Measurements from ENCODE around the gene GNB3. TPM values are rescaled to one million over a fixed set of nuclear protein-coding genes. Genes with fewer than 3 reads are reported as not detected.

GNB3 gene
- total and polyA plus RNA-seq, 4 donors, result 2.5 to 27.0 (median 8.5) TPM

DNA sequence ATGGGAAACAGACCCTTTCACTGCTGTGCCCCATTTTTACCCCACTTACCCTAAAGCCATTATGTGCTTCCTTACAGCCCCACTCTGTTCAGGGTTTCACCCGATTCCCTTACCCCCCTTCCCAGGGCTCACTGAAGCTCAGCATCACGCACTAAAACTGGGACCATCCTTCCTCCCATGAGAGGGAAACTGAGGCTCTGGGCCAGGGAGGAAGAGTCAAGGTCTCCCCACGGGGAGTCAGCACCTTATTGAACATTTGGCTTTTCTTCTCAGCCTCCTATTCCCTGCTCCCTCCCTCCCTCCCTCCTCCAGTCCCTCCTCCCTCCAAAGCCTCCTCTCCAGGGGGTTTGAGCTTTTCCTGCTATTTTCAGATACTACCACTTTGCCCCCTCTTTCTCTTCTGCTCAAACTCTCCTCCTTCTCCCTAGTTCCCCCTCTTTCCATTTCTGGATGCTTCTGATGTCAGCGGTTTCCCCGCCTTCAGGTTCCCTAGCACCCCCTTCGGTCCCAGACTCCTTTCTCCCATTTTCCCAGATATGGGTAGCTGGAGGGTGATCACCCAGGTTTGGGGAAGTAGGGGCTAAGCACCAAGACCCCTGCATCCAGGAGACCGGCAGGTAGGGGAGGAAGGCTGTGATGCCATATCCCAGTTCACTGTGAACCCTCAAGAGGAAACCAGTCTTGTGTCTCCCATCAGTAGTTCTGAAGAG lies 18.1 kb upstream of the GNB3 start:
- peaks cover 95% of the 10 kb centered on the region for H3K4me1 ChIP-seq (ENCODE audit: control insufficient read depth, insufficient read depth, low read length)
- H3K4me3 ChIP-seq (ENCODE audit: low read depth, low read length), result peak overlapping the region; percentile 72
- H3K36me3 ChIP-seq (ENCODE audit: control insufficient read depth, insufficient read depth, low read length), result peaks cover 37% of the 10 kb centered on the region
- no peak for DNase-seq (ENCODE audit: low read depth in 4 of 6, low spot score in 6 of 6)
- WGBS (ENCODE audit: insufficient coverage), result 26% methylated on average over 3 of the region's 7 CpGs
- no peaks in the 10 kb centered on the region for H3K9me3 ChIP-seq (ENCODE audit: control insufficient read depth, insufficient read depth, low read length)
- H3K27me3 ChIP-seq (ENCODE audit: control insufficient read depth, insufficient read depth, low read length), result no peaks in the 10 kb centered on the region
- H3K27ac ChIP-seq (ENCODE audit: low read depth, low read length), result peak overlapping the region; percentile 89

GRCh38 chr12:6823182-6824084 lies 17.3 kb upstream of the GNB3 start:
- Histone ChIP-seq H3K27me3 (ENCODE audit: control insufficient read depth, insufficient read depth, low read length) (no peaks in the 10 kb centered on the region), H3K36me3 (ENCODE audit: control insufficient read depth, insufficient read depth, low read length) (peaks cover 37% of the 10 kb centered on the region), H3K4me3 (ENCODE audit: low read depth, low read length) (peak overlapping the region; percentile 1), H3K27ac (ENCODE audit: low read depth, low read length) (peak overlapping the region; percentile 4), H3K9me3 (ENCODE audit: control insufficient read depth, insufficient read depth, low read length) (no peaks in the 10 kb centered on the region), H3K4me1 (ENCODE audit: control insufficient read depth, insufficient read depth, low read length) (peaks cover 94% of the 10 kb centered on the region)
- peak in 1 of 6 donors; percentile 7 for DNase-seq (ENCODE audit: low read depth in 4 of 6, low spot score in 6 of 6)
- 57% methylated on average over 7 of the region's 12 CpGs for WGBS (ENCODE audit: insufficient coverage)

DNA sequence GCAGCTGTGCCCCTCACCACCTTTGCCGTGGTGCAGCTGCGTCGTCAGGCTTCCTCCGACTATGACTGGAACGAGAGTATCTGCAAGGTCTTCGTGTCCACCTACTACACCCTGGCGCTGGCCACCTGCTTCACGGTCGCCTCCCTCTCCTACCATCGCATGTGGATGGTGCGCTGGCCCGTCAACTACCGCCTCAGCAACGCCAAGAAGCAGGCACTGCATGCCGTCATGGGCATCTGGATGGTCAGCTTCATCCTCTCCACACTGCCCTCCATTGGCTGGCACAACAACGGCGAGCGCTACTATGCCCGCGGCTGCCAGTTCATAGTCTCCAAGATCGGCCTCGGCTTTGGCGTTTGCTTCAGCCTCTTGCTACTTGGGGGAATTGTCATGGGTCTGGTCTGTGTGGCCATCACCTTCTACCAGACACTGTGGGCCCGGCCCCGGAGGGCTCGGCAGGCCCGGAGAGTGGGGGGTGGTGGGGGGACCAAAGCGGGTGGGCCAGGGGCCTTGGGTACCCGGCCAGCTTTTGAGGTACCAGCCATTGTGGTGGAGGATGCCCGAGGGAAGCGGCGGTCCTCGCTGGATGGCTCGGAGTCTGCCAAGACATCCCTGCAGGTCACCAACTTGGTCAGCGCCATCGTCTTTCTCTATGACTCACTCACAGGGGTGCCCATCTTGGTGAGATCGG lies 16.5 kb upstream of the GNB3 start:
- DNase-seq (ENCODE audit: low read depth in 4 of 6, low spot score in 6 of 6), result peak in 1 of 6 donors; percentile 13
- Histone ChIP-seq H3K27me3 (ENCODE audit: control insufficient read depth, insufficient read depth, low read length) (no peaks in the 10 kb centered on the region), H3K9me3 (ENCODE audit: control insufficient read depth, insufficient read depth, low read length) (no peaks in the 10 kb centered on the region), H3K36me3 (ENCODE audit: control insufficient read depth, insufficient read depth, low read length) (peaks cover 37% of the 10 kb centered on the region), H3K4me1 (ENCODE audit: control insufficient read depth, insufficient read depth, low read length) (peaks cover 91% of the 10 kb centered on the region), H3K27ac (ENCODE audit: low read depth, low read length) (no peak overlapping the region), H3K4me3 (ENCODE audit: low read depth, low read length) (no peak overlapping the region)
- WGBS (ENCODE audit: insufficient coverage), result 83% methylated on average over 25 of the region's 37 CpGs

- peak overlapping the region; percentile 12 for H3K4me3 ChIP-seq (ENCODE audit: low read depth, low read length)
- 48% methylated on average over 12 of the region's 12 CpGs for WGBS (ENCODE audit: insufficient coverage)
- no peaks in the 10 kb centered on the region for H3K27me3 ChIP-seq (ENCODE audit: control insufficient read depth, insufficient read depth, low read length)
- no peak for DNase-seq (ENCODE audit: low read depth in 4 of 6, low spot score in 6 of 6)
- H3K27ac ChIP-seq (ENCODE audit: low read depth, low read length), result peak overlapping the region; percentile 81
- peaks cover 41% of the 10 kb centered on the region for H3K36me3 ChIP-seq (ENCODE audit: control insufficient read depth, insufficient read depth, low read length)
- H3K4me1 ChIP-seq (ENCODE audit: control insufficient read depth, insufficient read depth, low read length), result peaks cover 91% of the 10 kb centered on the region
- no peaks in the 10 kb centered on the region for H3K9me3 ChIP-seq (ENCODE audit: control insufficient read depth, insufficient read depth, low read length)
Observed at GRCh38 chr12:6824901-6825381, 15.8 kb upstream of the GNB3 start.

GRCh38 chr12:6825398-6826124 lies 15.2 kb upstream of the GNB3 start:
- peak in 5 of 6 donors; percentile 64 to 95 (median 76) for DNase-seq (ENCODE audit: low read depth in 4 of 6, low spot score in 6 of 6)
- Histone ChIP-seq H3K27ac (ENCODE audit: low read depth, low read length) (peak overlapping the region; percentile 81), H3K9me3 (ENCODE audit: control insufficient read depth, insufficient read depth, low read length) (no peaks in the 10 kb centered on the region), H3K4me1 (ENCODE audit: control insufficient read depth, insufficient read depth, low read length) (peaks cover 91% of the 10 kb centered on the region), H3K4me3 (ENCODE audit: low read depth, low read length) (peak overlapping the region; percentile 12), H3K36me3 (ENCODE audit: control insufficient read depth, insufficient read depth, low read length) (peaks cover 48% of the 10 kb centered on the region), H3K27me3 (ENCODE audit: control insufficient read depth, insufficient read depth, low read length) (no peaks in the 10 kb centered on the region)
- WGBS (ENCODE audit: insufficient coverage), result 8% methylated on average over 16 of the region's 19 CpGs

DNA sequence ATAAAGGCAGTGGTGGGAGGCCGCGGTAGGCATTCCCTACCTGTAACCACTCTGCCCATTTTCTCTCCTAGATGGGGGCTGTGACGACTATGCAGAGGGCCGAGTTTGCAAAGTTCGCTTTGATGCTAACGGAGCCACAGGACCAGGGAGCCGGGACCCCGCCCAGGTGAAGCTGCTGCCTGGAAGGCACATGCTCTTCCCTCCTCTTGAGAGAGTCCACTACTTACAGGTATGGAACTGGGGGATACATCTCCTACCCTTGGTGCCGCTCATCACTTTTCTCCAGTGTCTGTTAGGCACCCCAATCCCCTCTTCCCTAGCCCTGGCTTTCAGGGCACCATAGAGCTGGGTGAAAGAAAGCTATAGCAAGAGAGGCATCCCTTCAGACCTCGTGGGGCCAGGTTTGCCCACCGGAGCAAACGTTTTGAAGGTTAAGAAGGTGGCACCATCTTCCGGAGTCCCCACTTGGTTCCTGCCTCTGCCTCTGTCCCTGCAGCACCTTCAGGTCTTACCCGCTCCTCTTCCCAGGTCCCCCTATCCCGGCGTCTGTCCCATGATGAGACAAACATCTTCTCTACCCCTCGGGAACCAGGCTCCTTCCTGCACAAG lies 14.5 kb upstream of the GNB3 start:
- DNase-seq (ENCODE audit: low read depth in 4 of 6, low spot score in 6 of 6), result no peak
- H3K9me3 ChIP-seq (ENCODE audit: control insufficient read depth, insufficient read depth, low read length), result no peaks in the 10 kb centered on the region
- no peaks in the 10 kb centered on the region for H3K27me3 ChIP-seq (ENCODE audit: control insufficient read depth, insufficient read depth, low read length)
- H3K36me3 ChIP-seq (ENCODE audit: control insufficient read depth, insufficient read depth, low read length), result peaks cover 54% of the 10 kb centered on the region
- WGBS (ENCODE audit: insufficient coverage), result 77% methylated on average over 14 of the region's 17 CpGs
- peaks cover 85% of the 10 kb centered on the region for H3K4me1 ChIP-seq (ENCODE audit: control insufficient read depth, insufficient read depth, low read length)
- no peak overlapping the region for H3K27ac ChIP-seq (ENCODE audit: low read depth, low read length)
- H3K4me3 ChIP-seq (ENCODE audit: low read depth, low read length), result no peak overlapping the region

- no peak overlapping the region for H3K4me3 ChIP-seq (ENCODE audit: low read depth, low read length)
- H3K27ac ChIP-seq (ENCODE audit: low read depth, low read length), result peak overlapping the region; percentile 63
- no peaks in the 10 kb centered on the region for H3K27me3 ChIP-seq (ENCODE audit: control insufficient read depth, insufficient read depth, low read length)
- peaks cover 60% of the 10 kb centered on the region for H3K36me3 ChIP-seq (ENCODE audit: control insufficient read depth, insufficient read depth, low read length)
- WGBS (ENCODE audit: insufficient coverage), result 84% methylated on average over 19 of the region's 22 CpGs
- H3K9me3 ChIP-seq (ENCODE audit: control insufficient read depth, insufficient read depth, low read length), result no peaks in the 10 kb centered on the region
- H3K4me1 ChIP-seq (ENCODE audit: control insufficient read depth, insufficient read depth, low read length), result peaks cover 81% of the 10 kb centered on the region
- DNase-seq (ENCODE audit: low read depth in 4 of 6, low spot score in 6 of 6), result no peak
Observed at GRCh38 chr12:6826734-6827436, 13.8 kb upstream of the GNB3 start.

GRCh38 chr12:6827437-6827911 lies 13.3 kb upstream of the GNB3 start:
- Histone ChIP-seq H3K4me3 (ENCODE audit: low read depth, low read length) (no peak overlapping the region), H3K4me1 (ENCODE audit: control insufficient read depth, insufficient read depth, low read length) (peaks cover 75% of the 10 kb centered on the region), H3K27me3 (ENCODE audit: control insufficient read depth, insufficient read depth, low read length) (no peaks in the 10 kb centered on the region), H3K27ac (ENCODE audit: low read depth, low read length) (peak overlapping the region; percentile 63), H3K36me3 (ENCODE audit: control insufficient read depth, insufficient read depth, low read length) (peaks cover 65% of the 10 kb centered on the region), H3K9me3 (ENCODE audit: control insufficient read depth, insufficient read depth, low read length) (no peaks in the 10 kb centered on the region)
- peak in 4 of 6 donors; percentile 51 to 96 (median 82) for DNase-seq (ENCODE audit: low read depth in 4 of 6, low spot score in 6 of 6)
- WGBS (ENCODE audit: insufficient coverage), result 5% methylated on average over 3 of the region's 8 CpGs

Measured in spinal cord (tissue), 10 donors.